Caco-2 (cell line): ENCODE measurements around the gene CDC14A. TPM values are rescaled to one million over a fixed set of nuclear protein-coding genes. Genes with fewer than 3 reads are reported as not detected.

ENCODE experiments used
- BruUV-seq: library from RNA; stranded (reverse); fragments of 400-500 nt; replicated peaks from 2 replicates; lab custom pipeline; 2021; lab: Mats Ljungman, UMichigan
- CTCF ChIA-PET: fragments of 300-600 bp; sonication (Branson Sonifier 250); formaldehyde crosslinking; loops from one replicate; lab custom pipeline; 2022; ENCODE audit warnings: antibody characterized with exemption; lab: Charles Lee
- POLR2A ChIA-PET: fragments of 300-600 bp; sonication (Branson Sonifier 250); formaldehyde crosslinking; loops from one replicate; lab custom pipeline; 2022; ENCODE audit warnings: antibody characterized with exemption; lab: Charles Lee
- DNase-seq, 2 experiments: peaks; one replicate each; pipeline versions ENCODE4 v3.0.0 to v3.0.0-alpha.2; 2020 to 2022
- H3K27me3 ChIP-seq: replicated peaks from 2 replicates; pipeline ENCODE4 v1.6.0; 2011; ENCODE audit warnings: low read length; ENCODE audit not compliant: control insufficient read depth, insufficient read depth
- H3K36me3 ChIP-seq: 2 replicates; pipeline ENCODE4 v1.5.1; 2011; ENCODE audit warnings: low read length; ENCODE audit not compliant: control insufficient read depth, insufficient read depth
- H3K4me1 ChIP-seq: fragments of 250-450 bp; sonication (Bioruptor Pico); 2 replicates; pipeline ENCODE4 v1.5.1; 2020; ENCODE audit warnings: mild to moderate bottlenecking
- H3K4me3 ChIP-seq: 2 replicates; pipeline ENCODE4 v1.5.1; 2011; ENCODE audit warnings: low read depth, mild to moderate bottlenecking, control low read depth, low read length
- H3K9me3 ChIP-seq: fragments of 250-450 bp; sonication (Bioruptor Pico); 2 replicates; pipeline ENCODE4 v1.5.1; 2020; ENCODE audit warnings: mild to moderate bottlenecking, moderate library complexity
- H3K27ac Mint-ChIP-seq: one replicate; pipeline ENCODE4 v1.8.0; 2022; ENCODE audit warnings: mixed read lengths; ENCODE audit not compliant: unreplicated experiment
- H3K27me3 Mint-ChIP-seq: one replicate; pipeline ENCODE4 v1.8.0; 2022; ENCODE audit warnings: mixed read lengths; ENCODE audit not compliant: insufficient read depth, unreplicated experiment
- H3K36me3 Mint-ChIP-seq: one replicate; pipeline ENCODE4 v1.8.0; 2022; ENCODE audit warnings: mild to moderate bottlenecking, mixed read lengths; ENCODE audit not compliant: insufficient read depth, unreplicated experiment
- H3K4me1 Mint-ChIP-seq: one replicate; pipeline ENCODE4 v1.8.0; 2022; ENCODE audit warnings: low read depth, mixed read lengths; ENCODE audit not compliant: unreplicated experiment
- H3K4me3 Mint-ChIP-seq: one replicate; pipeline ENCODE4 v1.8.0; 2022; ENCODE audit warnings: mild to moderate bottlenecking, moderate library complexity, mixed read lengths; ENCODE audit not compliant: unreplicated experiment
- H3K9me3 Mint-ChIP-seq: one replicate; pipeline ENCODE4 v1.8.0; 2022; ENCODE audit warnings: mixed read lengths; ENCODE audit not compliant: unreplicated experiment
- intact Hi-C: fragments of 100-400 bp; cut with micrococcal nuclease; formaldehyde crosslinking; loops from one replicate; pipeline ENCODE4 v1.10.0; 2022; ENCODE audit not compliant: unreplicated experiment
- total RNA-seq: library from RNA; stranded (reverse); gene quantifications from 2 replicates; pipeline ENCODE4 v1.2.3, GENCODE V29; 2022
- TF ChIP-seq, protein P1 (sequence below), 2 experiments: fragments of 200-600 bp in 1 of 2; IDR thresholded peaks; 1 replicate in 1 of 2; 2 replicates in 1 of 2; pipeline versions ENCODE4 v1.5.1 to v1.8.0; 2011 to 2022; ENCODE audit warnings: antibody characterized with exemption in 1 of 2, control low read depth in 1 of 2, inconsistent platforms in 1 of 2, low read depth in 1 of 2, low read length in 1 of 2, mild to moderate bottlenecking in 1 of 2, moderate library complexity in 1 of 2; ENCODE audit not compliant: insufficient read depth in 1 of 2, severe bottlenecking in 1 of 2, unreplicated experiment in 1 of 2

The CDC14A gene
- total RNA-seq, 1 experiment from 2014 or later = 7.3 TPM

DNA sequence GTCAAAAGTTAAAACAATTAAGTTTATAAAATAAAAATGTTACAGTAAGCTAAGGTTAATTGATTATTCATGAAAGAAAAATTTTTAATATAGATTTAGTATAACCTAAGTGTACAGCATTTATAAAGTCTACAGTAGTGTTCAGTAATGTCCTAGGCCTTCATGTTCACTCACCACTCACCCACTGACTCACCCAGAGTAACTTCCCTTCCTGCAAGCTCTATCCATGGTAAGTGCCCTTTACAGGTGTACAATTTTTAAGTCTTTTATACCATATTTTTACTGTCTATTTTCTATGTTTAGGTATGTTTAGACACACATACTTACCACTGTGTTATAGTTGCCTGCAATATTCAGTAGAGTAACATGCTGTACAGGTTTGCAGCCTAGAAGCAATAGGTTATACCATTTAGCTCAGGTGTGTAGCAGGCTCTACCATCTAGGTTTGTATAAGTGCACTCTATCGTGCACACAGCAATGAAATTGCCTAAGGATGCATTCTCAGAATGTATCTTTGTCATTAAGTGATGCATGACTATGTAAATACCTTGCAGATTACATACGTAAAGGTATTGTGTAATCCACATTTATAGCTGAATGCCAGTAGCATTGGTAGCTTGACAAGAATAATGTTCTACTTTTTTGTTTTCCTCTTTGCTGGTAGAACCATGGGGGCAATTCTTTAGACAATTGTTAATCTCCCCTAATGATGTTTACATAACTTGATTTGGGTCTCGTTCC lies 149.9 kb downstream of the CDC14A start:
- ChIA-PET POLR2A (no interaction called here), CTCF (no interaction called here)
- no peak overlapping the region for H3K4me3 ChIP-seq
- H3K4me3 Mint-ChIP-seq = no peak overlapping the region
- H3K9me3 Mint-ChIP-seq = no peaks in the 10 kb centered on the region
- H3K36me3 ChIP-seq = no peaks in the 10 kb centered on the region
- no peaks in the 10 kb centered on the region for H3K27me3 ChIP-seq
- no peaks in the 10 kb centered on the region for H3K9me3 ChIP-seq
- intact Hi-C loops = no loop called here
- no peak overlapping the region for H3K27ac Mint-ChIP-seq
- TF ChIP-seq, protein P1, sequence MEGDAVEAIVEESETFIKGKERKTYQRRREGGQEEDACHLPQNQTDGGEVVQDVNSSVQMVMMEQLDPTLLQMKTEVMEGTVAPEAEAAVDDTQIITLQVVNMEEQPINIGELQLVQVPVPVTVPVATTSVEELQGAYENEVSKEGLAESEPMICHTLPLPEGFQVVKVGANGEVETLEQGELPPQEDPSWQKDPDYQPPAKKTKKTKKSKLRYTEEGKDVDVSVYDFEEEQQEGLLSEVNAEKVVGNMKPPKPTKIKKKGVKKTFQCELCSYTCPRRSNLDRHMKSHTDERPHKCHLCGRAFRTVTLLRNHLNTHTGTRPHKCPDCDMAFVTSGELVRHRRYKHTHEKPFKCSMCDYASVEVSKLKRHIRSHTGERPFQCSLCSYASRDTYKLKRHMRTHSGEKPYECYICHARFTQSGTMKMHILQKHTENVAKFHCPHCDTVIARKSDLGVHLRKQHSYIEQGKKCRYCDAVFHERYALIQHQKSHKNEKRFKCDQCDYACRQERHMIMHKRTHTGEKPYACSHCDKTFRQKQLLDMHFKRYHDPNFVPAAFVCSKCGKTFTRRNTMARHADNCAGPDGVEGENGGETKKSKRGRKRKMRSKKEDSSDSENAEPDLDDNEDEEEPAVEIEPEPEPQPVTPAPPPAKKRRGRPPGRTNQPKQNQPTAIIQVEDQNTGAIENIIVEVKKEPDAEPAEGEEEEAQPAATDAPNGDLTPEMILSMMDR (IDR thresholded peaks at IDR 0.05; ENCODE audit: insufficient read depth in 1 of 2, low read depth in 1 of 2, low read length in 1 of 2, severe bottlenecking in 1 of 2, unreplicated experiment in 1 of 2) = no peak
- H3K4me1 ChIP-seq = no peaks in the 10 kb centered on the region
- H3K4me1 Mint-ChIP-seq = no peaks in the 10 kb centered on the region
- DNase-seq = no peak
- no TSS peak for BruUV-seq
- H3K36me3 Mint-ChIP-seq = no peaks in the 10 kb centered on the region
- H3K27me3 Mint-ChIP-seq = no peaks in the 10 kb centered on the region

DNA sequence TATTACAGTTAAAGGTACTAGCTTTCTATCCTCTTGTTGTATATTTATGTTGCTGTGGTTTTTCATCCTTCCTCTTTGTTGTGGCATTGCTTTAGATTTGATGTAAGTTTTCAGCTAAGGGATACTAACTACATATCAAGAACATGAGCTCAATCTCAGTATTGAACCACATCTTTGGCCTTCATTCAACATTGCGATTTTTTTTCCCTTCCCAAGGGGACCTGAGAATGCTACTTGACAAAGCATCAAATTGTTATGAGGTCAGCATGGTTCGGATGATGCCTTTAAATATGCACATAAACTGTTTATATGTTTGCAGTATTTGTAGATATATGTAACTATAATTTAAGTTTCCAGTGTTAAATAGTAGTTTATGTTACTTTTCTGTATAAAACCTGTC lies 153.9 kb downstream of the CDC14A start:
- no peaks in the 10 kb centered on the region for H3K9me3 ChIP-seq
- no peaks in the 10 kb centered on the region for H3K4me1 Mint-ChIP-seq
- H3K4me3 Mint-ChIP-seq = no peak overlapping the region
- H3K27me3 ChIP-seq = no peaks in the 10 kb centered on the region
- no peaks in the 10 kb centered on the region for H3K36me3 Mint-ChIP-seq
- H3K9me3 Mint-ChIP-seq = no peaks in the 10 kb centered on the region
- POLR2A ChIA-PET = no interaction called here
- no peaks in the 10 kb centered on the region for H3K36me3 ChIP-seq
- no peak overlapping the region for H3K27ac Mint-ChIP-seq
- BruUV-seq = no TSS peak
- intact Hi-C loops = no loop called here
- TF ChIP-seq, protein P1 (IDR thresholded peaks at IDR 0.05; ENCODE audit: insufficient read depth in 1 of 2, low read depth in 1 of 2, low read length in 1 of 2, severe bottlenecking in 1 of 2, unreplicated experiment in 1 of 2) = no peak
- no peak overlapping the region for H3K4me3 ChIP-seq
- no peaks in the 10 kb centered on the region for H3K4me1 ChIP-seq
- DNase-seq = no peak
- H3K27me3 Mint-ChIP-seq = no peaks in the 10 kb centered on the region
- CTCF ChIA-PET = no interaction called here

- DNase-seq = no peak
- H3K27me3 Mint-ChIP-seq = no peaks in the 10 kb centered on the region
- H3K9me3 Mint-ChIP-seq = no peaks in the 10 kb centered on the region
- no peaks in the 10 kb centered on the region for H3K4me1 ChIP-seq
- TF ChIP-seq, protein P1 (IDR thresholded peaks at IDR 0.05; ENCODE audit: insufficient read depth in 1 of 2, low read depth in 1 of 2, low read length in 1 of 2, severe bottlenecking in 1 of 2, unreplicated experiment in 1 of 2) = no peak
- no peaks in the 10 kb centered on the region for H3K36me3 ChIP-seq
- no peak overlapping the region for H3K4me3 Mint-ChIP-seq
- no peaks in the 10 kb centered on the region for H3K9me3 ChIP-seq
- no peaks in the 10 kb centered on the region for H3K4me1 Mint-ChIP-seq
- ChIA-PET POLR2A (no interaction called here), CTCF (no interaction called here)
- H3K27me3 ChIP-seq = no peaks in the 10 kb centered on the region
- no TSS peak for BruUV-seq
- no peaks in the 10 kb centered on the region for H3K36me3 Mint-ChIP-seq
- intact Hi-C loops = no loop called here
- H3K4me3 ChIP-seq = no peak overlapping the region
- H3K27ac Mint-ChIP-seq = no peak overlapping the region
Measured at GRCh38 chr1:100510451-100510850, 158.1 kb downstream of the CDC14A start.
